ENCODE results near the gene SMARCAL1.

The SMARCAL1 gene

GRCh38 chr2:216526939-216527338 lies 114.7 kb downstream of the SMARCAL1 start:
- H3K4me3 ChIP-seq (ENCODE audit: low read depth, low read length), result no peak overlapping the region
- no peak for TF ChIP-seq CTCF (conservative IDR thresholded peaks at IDR 0.05; ENCODE audit: low read depth, low read length)
- DNase-seq (ENCODE audit: low read depth), result no peak

- no peak for TF ChIP-seq CTCF (conservative IDR thresholded peaks at IDR 0.05; ENCODE audit: low read depth, low read length)
- DNase-seq (ENCODE audit: low read depth), result no peak
- H3K4me3 ChIP-seq (ENCODE audit: low read depth, low read length), result no peak overlapping the region
Measured at GRCh38 chr2:216527600-216527999, 115.3 kb downstream of the SMARCAL1 start.

- no peak for TF ChIP-seq CTCF (conservative IDR thresholded peaks at IDR 0.05; ENCODE audit: low read depth, low read length)
- no peak for DNase-seq (ENCODE audit: low read depth)
- no peak overlapping the region for H3K4me3 ChIP-seq (ENCODE audit: low read depth, low read length)
Measured at GRCh38 chr2:216532562-216532961, 120.3 kb downstream of the SMARCAL1 start.

Measured in choroid plexus epithelial cell (primary cell).